Transverse colon (tissue), 4 donors: Measurements from ENCODE around the gene ILF2. TPM values are rescaled to one million over a fixed set of nuclear protein-coding genes. Genes with fewer than 3 reads are reported as not detected.

Experiments
- DNase-seq: peaks from one replicate; pipeline ENCODE4 v3.0.0-alpha.2; 2019
- H3K27ac ChIP-seq, 4 donors: fragments of 200-600 bp; sonication (generic); 2 replicates each; pipeline ENCODE4 v1.5.1; 2016 to 2018; ENCODE audit warnings: inconsistent platforms in 4 of 4
- H3K27me3 ChIP-seq: fragments of 200-600 bp; sonication (generic); 2 replicates; pipeline ENCODE4 v1.5.1; 2017; ENCODE audit warnings: inconsistent platforms
- H3K36me3 ChIP-seq, 4 donors: fragments of 200-600 bp; sonication (generic); 2 replicates each; pipeline ENCODE4 v1.5.1; 2017 to 2019; ENCODE audit warnings: inconsistent platforms in 4 of 4
- H3K4me1 ChIP-seq, 4 donors: fragments of 200-600 bp; sonication (generic); 2 replicates each; pipeline ENCODE4 v1.5.1; 2017 to 2020; ENCODE audit warnings: inconsistent platforms in 4 of 4
- H3K4me3 ChIP-seq, 4 donors: fragments of 200-600 bp; sonication (generic); 1 replicate in 1 of 4; 2 replicates in 3 of 4; pipeline versions ENCODE4 v1.5.1 to v1.6.1; 2017 to 2019; ENCODE audit warnings: inconsistent platforms in 4 of 4
- H3K9me3 ChIP-seq, 2 donors: fragments of 200-600 bp; sonication (generic); 2 replicates each; pipeline ENCODE4 v1.5.1; 2017 to 2019; ENCODE audit warnings: inconsistent platforms in 2 of 2
- CTCF ChIP-seq, 5 experiments: fragments of 200-600 bp in 3 of 5; fragments of 450-650 bp in 2 of 5; sonication (generic) in 3 of 5; IDR thresholded peaks; 1 replicate in 2 of 5; 2 replicates in 3 of 5; pipeline ENCODE4 v1.5.1; 2016 to 2017; ENCODE audit warnings: antibody characterized with exemption in 5 of 5, inconsistent platforms in 3 of 5, mild to moderate bottlenecking in 2 of 5, moderate library complexity in 1 of 5
- EP300 ChIP-seq: sonication (generic); formaldehyde crosslinking; IDR thresholded peaks from one replicate; pipeline ENCODE4 v1.6.1; 2017; ENCODE audit warnings: antibody characterized with exemption, low read depth
- POLR2A ChIP-seq: fragments of 450-650 bp; IDR thresholded peaks from one replicate; pipeline ENCODE4 v1.6.1; 2016; ENCODE audit warnings: antibody characterized with exemption, mild to moderate bottlenecking, moderate library complexity
- POLR2AphosphoS5 ChIP-seq, 3 donors: sonication (generic); formaldehyde crosslinking; IDR thresholded peaks; one replicate each; pipeline ENCODE4 v1.6.1; 2016; ENCODE audit warnings: antibody characterized with exemption in 3 of 3
- WGBS, 2 donors: methylation state at CpG; one replicate each; pipeline ENCODE4 v1.1.5; 2018; ENCODE audit warnings: low coverage in 1 of 2; 5-methylcytosine and 5-hydroxymethylcytosine counted together
- in situ Hi-C, 4 donors: fragments of 200-750 bp; cut with MboI; loops; one replicate each; pipeline versions ENCODE4 v1.15.0 to v1.15.1; 2017; ENCODE audit warnings: low sequenced_read_pairs in 3 of 4, low pct_ligation_motif_present in 1 of 4, low pct_unique_long_range_greater_than_20kb in 1 of 4
- intact Hi-C: fragments of 100-400 bp; cut with DNase I; formaldehyde crosslinking; loops from one replicate; pipeline ENCODE4 v1.15.1; 2023; ENCODE audit warnings: low total_unique reads
- total RNA-seq, 4 donors: library from RNA; depleted of rRNA; stranded (reverse); fragments of >200 nt; gene quantifications; one replicate each; pipeline ENCODE4 v1.1.0, GENCODE V29; 2016

ILF2 gene
- total RNA-seq, 4 donors from 2014 or later = 16.5 to 102 (median 66.5) TPM

GRCh38 chr1:153683854-153684253, 13.1 kb upstream of the ILF2 start:
- no peaks in the 10 kb centered on the region for H3K36me3 ChIP-seq
- no peak overlapping the region for H3K27ac ChIP-seq
- in situ Hi-C loops (loop anchor here in 1 of 4 donors (25.0 kb wide), 1 partner anchor 303 kb away; the partner anchor contains the start of genes JTB, RAB13 and RPS27), intact Hi-C loops (no loop called here)
- no peak for TF ChIP-seq EP300
- TF ChIP-seq POLR2A = no peak
- no peak for TF ChIP-seq POLR2AphosphoS5 (IDR thresholded peaks at IDR 0.05)
- no peak for TF ChIP-seq CTCF (IDR thresholded peaks at IDR 0.05)
- H3K9me3 ChIP-seq = no peaks in the 10 kb centered on the region
- 53 to 71% methylated on average over 4 to 5 of the region's 5 CpGs for WGBS, 2 donors
- peaks cover 0 to 11% (median 9%) of the 10 kb centered on the region in 4 donors for H3K4me1 ChIP-seq
- no peak overlapping the region for H3K4me3 ChIP-seq
- no peak for DNase-seq
- H3K27me3 ChIP-seq = peaks cover 30% of the 10 kb centered on the region

- intact Hi-C loops = no loop called here
- no peak for DNase-seq
- no peak overlapping the region for H3K4me3 ChIP-seq
- H3K27ac ChIP-seq = no peak overlapping the region
- H3K4me1 ChIP-seq = peaks cover 7 to 23% (median 20%) of the 10 kb centered on the region in 4 donors
- H3K9me3 ChIP-seq = no peaks in the 10 kb centered on the region
- 77 to 92% methylated on average over 3 to 7 of the region's 7 CpGs for WGBS, 2 donors
- H3K36me3 ChIP-seq = no peaks in the 10 kb centered on the region
- peaks cover 41% of the 10 kb centered on the region for H3K27me3 ChIP-seq
- in situ Hi-C loops = loop anchor here in 1 of 4 donors (25.0 kb wide), 1 partner anchor 305 kb away; the partner anchor contains the start of genes JTB, RAB13 and RPS27
- TF ChIP-seq POLR2AphosphoS5 (IDR thresholded peaks at IDR 0.05) = no peak
- no peak for TF ChIP-seq CTCF (IDR thresholded peaks at IDR 0.05)
- no peak for TF ChIP-seq POLR2A
Observed at GRCh38 chr1:153682730-153683129, 11.9 kb upstream of the ILF2 start.

GRCh38 chr1:153680120-153680403, 9.3 kb upstream of the ILF2 start:
- intact Hi-C loops (no loop called here), in situ Hi-C loops (loop anchor here in 1 of 4 donors (25.0 kb wide), 1 partner anchor 307 kb away; the partner anchor contains the start of genes JTB, RAB13 and RPS27)
- 20 to 29% methylated on average over 1 to 10 of the region's 10 CpGs for WGBS, 2 donors
- Histone ChIP-seq H3K4me1 (peaks cover 10 to 27% (median 20%) of the 10 kb centered on the region in 4 donors), H3K36me3 (no peaks in the 10 kb centered on the region), H3K9me3 (no peaks in the 10 kb centered on the region), H3K27me3 (peaks cover 49% of the 10 kb centered on the region), H3K4me3 (peak overlapping the region in 3 of 4 donors; percentile 16 to 53 (median 44)), H3K27ac (no peak overlapping the region)
- no peak for DNase-seq
- TF ChIP-seq POLR2A = no peak
- no peak for TF ChIP-seq POLR2AphosphoS5 (IDR thresholded peaks at IDR 0.05)
- no peak for TF ChIP-seq CTCF (IDR thresholded peaks at IDR 0.05)
- TF ChIP-seq EP300 = no peak

GRCh38 chr1:153679337-153680119, 8.7 kb upstream of the ILF2 start:
- peak overlapping the region; percentile 15 to 64 (median 39) for H3K27ac ChIP-seq
- TF ChIP-seq CTCF (IDR thresholded peaks at IDR 0.05) (peak in 2 of 5 experiments; percentile 24 to 31), EP300 (no peak)
- in situ Hi-C loops = loop anchor here in 3 of 4 donors (10.0 to 25.0 kb wide), 4 partner anchors 65 to 308 kb away; partner anchors contain the start of genes RAB13 (in 2 of the 3), JTB (in 1 of the 3), RPS27 (in 1 of the 3) and SLC27A3 (in 1 of the 3)
- H3K9me3 ChIP-seq = no peaks in the 10 kb centered on the region
- peaks cover 49% of the 10 kb centered on the region for H3K27me3 ChIP-seq
- WGBS, 2 donors = 0 to 5% methylated on average over 1 to 36 of the region's 73 CpGs
- peak overlapping the region; percentile 16 to 53 (median 43) for H3K4me3 ChIP-seq
- no peaks in the 10 kb centered on the region for H3K36me3 ChIP-seq
- intact Hi-C loops = loop anchor here (2.0 to 10.0 kb wide), 2 partner anchors 69 to 305 kb away; partner anchors contain the start of gene RAB13
- DNase-seq = no peak
- H3K4me1 ChIP-seq = peaks cover 10 to 27% (median 20%) of the 10 kb centered on the region in 4 donors
